Activated CD4-positive, alpha-beta T cell treated with anti-CD3 and anti-CD28 coated beads, Interleukin-2, amount 10 ng/mL, durations not matched to agents 24 days and 14 days (primary cell): ENCODE results near the gene GRIA4. TPM values are rescaled to one million over a fixed set of nuclear protein-coding genes. Genes with fewer than 3 reads are reported as not detected.

ENCODE experiments used
- DNase-seq: peaks from one replicate; pipeline ENCODE4 v3.0.0; 2022
- H3K27ac Mint-ChIP-seq: one replicate; pipeline ENCODE4 v1.8.0; 2022; ENCODE audit warnings: mild to moderate bottlenecking, mixed read lengths
- H3K27me3 Mint-ChIP-seq: one replicate; pipeline ENCODE4 v1.8.0; 2022; ENCODE audit warnings: mixed read lengths
- H3K36me3 Mint-ChIP-seq: one replicate; pipeline ENCODE4 v1.8.0; 2022; ENCODE audit warnings: low read depth, mild to moderate bottlenecking, mixed read lengths
- H3K4me1 Mint-ChIP-seq: one replicate; pipeline ENCODE4 v1.8.0; 2021; ENCODE audit warnings: mixed read lengths
- H3K4me3 Mint-ChIP-seq: one replicate; pipeline ENCODE4 v1.8.0; 2022; ENCODE audit warnings: mild to moderate bottlenecking, moderate library complexity, mixed read lengths
- H3K9me3 Mint-ChIP-seq: one replicate; pipeline ENCODE4 v1.8.0; 2021; ENCODE audit warnings: mixed read lengths
- intact Hi-C: fragments of 100-400 bp; cut with micrococcal nuclease; formaldehyde crosslinking; loops from one replicate; pipeline ENCODE4 v1.15.1; 2023
- total RNA-seq: library from RNA; stranded (reverse); gene quantifications from 2 replicates; pipeline ENCODE4 v1.2.3, GENCODE V29; 2022

Gene GRIA4
- total RNA-seq = not detected in 2 replicates

DNA sequence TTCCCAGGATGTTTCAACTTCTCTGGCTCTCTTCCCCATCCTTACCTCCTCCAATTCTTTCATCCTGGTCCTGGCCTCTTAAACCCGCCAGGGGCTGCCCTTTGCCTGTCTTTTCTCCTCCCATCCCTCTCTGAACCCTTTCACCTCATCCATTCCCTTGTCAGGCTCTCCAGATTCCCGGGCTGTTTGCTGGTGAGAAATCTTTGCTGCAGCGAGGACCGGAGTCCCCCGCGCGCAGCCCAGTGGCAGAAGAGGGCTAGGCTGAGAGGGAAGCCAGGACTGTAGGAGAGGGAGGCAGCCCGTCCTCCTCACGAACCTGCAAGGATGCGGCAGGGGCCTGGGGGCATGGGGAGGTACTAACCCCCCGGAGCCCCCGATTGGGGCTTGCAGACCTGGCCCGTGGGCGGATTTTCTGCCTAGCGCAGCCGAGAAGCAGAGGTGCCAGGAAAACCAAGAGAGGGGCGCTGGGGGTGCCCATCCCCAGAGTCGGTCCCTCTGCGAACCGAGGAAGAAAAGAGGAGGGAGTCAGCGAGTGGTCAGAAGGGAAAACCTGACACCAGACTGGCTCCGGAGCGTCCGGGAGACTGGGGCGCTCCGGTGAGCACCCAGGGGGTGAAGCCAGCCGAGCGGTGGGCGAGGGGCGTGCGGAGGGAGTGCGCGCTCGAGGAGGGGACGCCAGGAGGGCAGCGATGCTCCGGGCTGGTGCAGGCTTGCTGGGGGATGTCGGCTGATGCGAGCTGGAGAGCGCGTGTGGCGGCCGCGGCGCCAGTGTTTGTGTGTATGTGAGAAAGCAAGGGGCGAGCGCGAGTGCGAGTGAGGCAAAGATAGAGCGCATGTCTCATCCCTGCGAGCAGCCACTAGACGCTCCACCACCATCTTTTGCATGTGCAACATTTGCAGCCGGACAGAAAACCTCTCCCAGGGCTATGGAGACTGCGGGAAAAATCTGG lies at the start of gene GRIA4:
TSS of gene GRIA4 (plus strand) at position 242 of the 950 bp plus-strand sequence. CDS start 925 bp downstream, outside the sequence.
- peak; percentile 52 for DNase-seq
- peaks cover 41% of the 10 kb centered on the region for H3K27me3 Mint-ChIP-seq
- no peak within 1 kb of the TSS for H3K4me3 Mint-ChIP-seq
- H3K27ac Mint-ChIP-seq = no peak within 1 kb of the TSS
- H3K36me3 Mint-ChIP-seq = no peaks in the 10 kb centered on the region
- no peaks in the 10 kb centered on the region for H3K9me3 Mint-ChIP-seq
- intact Hi-C loops = no loop called here
- H3K4me1 Mint-ChIP-seq = peaks cover 2% of the 10 kb centered on the region

DNA sequence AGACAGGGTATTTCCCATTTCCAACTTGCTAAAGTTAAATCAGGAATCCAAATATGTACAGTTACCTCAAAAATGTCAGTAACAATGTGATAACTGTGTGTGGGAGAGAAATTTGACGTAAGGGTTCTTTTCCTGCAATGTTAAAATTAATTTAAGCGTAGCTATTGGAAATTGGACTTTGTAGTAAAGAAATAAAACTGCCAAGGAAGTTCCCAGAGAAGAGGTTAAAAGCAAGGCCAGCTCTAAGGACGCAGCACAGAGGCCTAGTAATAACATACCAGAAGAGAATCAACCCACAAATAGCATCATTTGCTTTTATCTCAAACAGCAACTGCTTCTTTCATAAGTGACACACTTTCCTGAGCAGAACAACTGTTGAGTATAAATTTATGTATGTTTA lies 36.8 kb upstream of the GRIA4 start:
- intact Hi-C loops = no loop called here
- H3K36me3 Mint-ChIP-seq = no peaks in the 10 kb centered on the region
- no peaks in the 10 kb centered on the region for H3K4me1 Mint-ChIP-seq
- H3K9me3 Mint-ChIP-seq = no peaks in the 10 kb centered on the region
- H3K4me3 Mint-ChIP-seq = no peak overlapping the region
- no peak overlapping the region for H3K27ac Mint-ChIP-seq
- H3K27me3 Mint-ChIP-seq = no peaks in the 10 kb centered on the region
- no peak for DNase-seq

GRCh38 chr11:105574974-105575373 lies 34.9 kb upstream of the GRIA4 start:
- no peaks in the 10 kb centered on the region for H3K27me3 Mint-ChIP-seq
- H3K36me3 Mint-ChIP-seq = no peaks in the 10 kb centered on the region
- intact Hi-C loops = no loop called here
- no peaks in the 10 kb centered on the region for H3K9me3 Mint-ChIP-seq
- H3K4me1 Mint-ChIP-seq = no peaks in the 10 kb centered on the region
- DNase-seq = no peak
- no peak overlapping the region for H3K27ac Mint-ChIP-seq
- H3K4me3 Mint-ChIP-seq = no peak overlapping the region

GRCh38 chr11:105577641-105578040 lies 32.2 kb upstream of the GRIA4 start:
- intact Hi-C loops = no loop called here
- Mint-ChIP-seq H3K27me3 (no peaks in the 10 kb centered on the region), H3K4me3 (no peak overlapping the region), H3K9me3 (no peaks in the 10 kb centered on the region), H3K36me3 (no peaks in the 10 kb centered on the region), H3K4me1 (no peaks in the 10 kb centered on the region), H3K27ac (no peak overlapping the region)
- DNase-seq = no peak

GRCh38 chr11:105579111-105579510 lies 30.8 kb upstream of the GRIA4 start:
- H3K4me1 Mint-ChIP-seq = no peaks in the 10 kb centered on the region
- no peak overlapping the region for H3K4me3 Mint-ChIP-seq
- DNase-seq = no peak
- no peaks in the 10 kb centered on the region for H3K36me3 Mint-ChIP-seq
- intact Hi-C loops = no loop called here
- no peak overlapping the region for H3K27ac Mint-ChIP-seq
- no peaks in the 10 kb centered on the region for H3K9me3 Mint-ChIP-seq
- no peaks in the 10 kb centered on the region for H3K27me3 Mint-ChIP-seq

DNA sequence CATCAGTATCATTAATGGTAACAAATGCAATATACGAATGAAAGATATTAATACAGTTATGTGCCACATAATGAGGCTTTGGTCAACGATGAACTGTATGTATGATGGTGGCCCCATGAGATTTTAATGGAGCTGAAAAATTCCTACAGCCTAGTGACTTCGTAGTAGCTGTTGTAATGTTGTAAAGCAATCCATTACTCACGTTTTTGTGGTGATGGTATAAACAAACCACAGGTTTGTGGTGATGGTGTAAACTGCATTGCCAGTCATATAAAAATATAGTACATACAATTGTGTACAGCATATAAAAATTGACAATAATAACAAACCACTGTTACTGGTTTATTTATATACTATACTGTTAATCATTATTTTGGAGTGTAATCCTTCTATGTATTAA lies 27.4 kb upstream of the GRIA4 start:
- Mint-ChIP-seq H3K4me1 (no peaks in the 10 kb centered on the region), H3K9me3 (no peaks in the 10 kb centered on the region)
- intact Hi-C loops = no loop called here

DNA sequence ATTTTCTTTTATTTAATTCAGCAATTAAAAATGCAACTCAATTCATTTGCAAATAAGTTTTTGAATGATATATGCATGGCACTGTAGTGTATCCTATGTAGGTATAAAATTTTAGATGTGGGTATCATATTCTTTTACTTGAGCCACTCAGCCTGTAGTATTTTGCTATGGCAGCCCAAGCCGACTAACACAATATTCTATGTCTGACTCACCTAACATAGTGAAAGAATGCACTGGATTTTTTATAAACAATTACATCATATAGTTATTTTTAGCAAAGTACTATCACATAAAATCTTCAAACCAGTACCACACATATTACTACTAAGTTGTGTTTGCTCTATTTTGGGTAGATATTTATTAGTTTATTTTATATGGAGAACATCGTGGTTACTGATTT lies 21.9 kb upstream of the GRIA4 start:
- H3K27ac Mint-ChIP-seq = no peak overlapping the region
- no peaks in the 10 kb centered on the region for H3K4me1 Mint-ChIP-seq
- no peak overlapping the region for H3K4me3 Mint-ChIP-seq
- no peak for DNase-seq
- intact Hi-C loops = no loop called here
- no peaks in the 10 kb centered on the region for H3K36me3 Mint-ChIP-seq
- no peaks in the 10 kb centered on the region for H3K27me3 Mint-ChIP-seq
- H3K9me3 Mint-ChIP-seq = no peaks in the 10 kb centered on the region

More for the DNA sequence above, 27.4 kb upstream of the GRIA4 start:
- Mint-ChIP-seq H3K27me3 (no peaks in the 10 kb centered on the region), H3K27ac (no peak overlapping the region), H3K36me3 (no peaks in the 10 kb centered on the region), H3K4me3 (no peak overlapping the region)
- DNase-seq = no peak

- no peak for DNase-seq
- Mint-ChIP-seq H3K9me3 (no peaks in the 10 kb centered on the region), H3K27ac (no peak overlapping the region), H3K4me1 (no peaks in the 10 kb centered on the region), H3K27me3 (no peaks in the 10 kb centered on the region), H3K36me3 (no peaks in the 10 kb centered on the region), H3K4me3 (no peak overlapping the region)
- intact Hi-C loops = no loop called here
Observed at GRCh38 chr11:105589346-105589745, 20.5 kb upstream of the GRIA4 start.

GRCh38 chr11:105592035-105592434 lies 17.8 kb upstream of the GRIA4 start:
- intact Hi-C loops = no loop called here
- no peaks in the 10 kb centered on the region for H3K36me3 Mint-ChIP-seq
- H3K4me3 Mint-ChIP-seq = no peak overlapping the region
- no peak overlapping the region for H3K27ac Mint-ChIP-seq
- DNase-seq = no peak
- H3K4me1 Mint-ChIP-seq = no peaks in the 10 kb centered on the region
- H3K27me3 Mint-ChIP-seq = no peaks in the 10 kb centered on the region
- H3K9me3 Mint-ChIP-seq = no peaks in the 10 kb centered on the region

GRCh38 chr11:105598371-105598770 lies 11.5 kb upstream of the GRIA4 start:
- no peaks in the 10 kb centered on the region for H3K36me3 Mint-ChIP-seq
- intact Hi-C loops = no loop called here
- H3K27me3 Mint-ChIP-seq = no peaks in the 10 kb centered on the region
- H3K9me3 Mint-ChIP-seq = no peaks in the 10 kb centered on the region
- no peaks in the 10 kb centered on the region for H3K4me1 Mint-ChIP-seq
- no peak overlapping the region for H3K27ac Mint-ChIP-seq
- no peak for DNase-seq
- no peak overlapping the region for H3K4me3 Mint-ChIP-seq

GRCh38 chr11:105603156-105603555 lies 6.7 kb upstream of the GRIA4 start:
- no peaks in the 10 kb centered on the region for H3K4me1 Mint-ChIP-seq
- H3K36me3 Mint-ChIP-seq = no peaks in the 10 kb centered on the region
- DNase-seq = no peak
- H3K4me3 Mint-ChIP-seq = no peak overlapping the region
- no peak overlapping the region for H3K27ac Mint-ChIP-seq
- no peaks in the 10 kb centered on the region for H3K27me3 Mint-ChIP-seq
- H3K9me3 Mint-ChIP-seq = no peaks in the 10 kb centered on the region
- intact Hi-C loops = no loop called here

DNA sequence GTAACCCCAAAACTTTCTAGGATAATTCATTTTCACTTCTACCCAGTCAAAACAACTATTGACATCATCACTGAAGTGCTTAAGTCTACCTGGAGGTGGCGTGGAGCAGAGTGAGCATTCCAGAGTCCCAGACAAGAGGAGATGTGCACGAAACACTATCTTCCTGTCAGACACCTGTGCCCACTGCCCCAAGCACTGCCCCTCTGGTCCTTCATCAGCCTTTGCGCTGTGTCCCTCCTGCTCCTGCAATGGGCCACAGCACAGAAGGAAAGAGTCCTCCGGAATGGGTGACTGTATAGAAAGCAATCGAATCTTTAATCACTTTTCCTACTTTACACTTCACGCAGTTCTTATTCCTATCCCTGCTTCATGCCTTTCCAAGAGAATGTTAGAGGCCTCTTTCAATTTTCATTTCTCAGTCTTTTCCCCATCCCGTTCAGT lies 512 bp upstream of the GRIA4 start:
- Mint-ChIP-seq H3K4me3 (no peak overlapping the region), H3K4me1 (peaks cover 2% of the 10 kb centered on the region), H3K36me3 (no peaks in the 10 kb centered on the region), H3K27me3 (peaks cover 41% of the 10 kb centered on the region), H3K9me3 (no peaks in the 10 kb centered on the region), H3K27ac (no peak overlapping the region)
- intact Hi-C loops = no loop called here
- DNase-seq = peak; percentile 60

DNA sequence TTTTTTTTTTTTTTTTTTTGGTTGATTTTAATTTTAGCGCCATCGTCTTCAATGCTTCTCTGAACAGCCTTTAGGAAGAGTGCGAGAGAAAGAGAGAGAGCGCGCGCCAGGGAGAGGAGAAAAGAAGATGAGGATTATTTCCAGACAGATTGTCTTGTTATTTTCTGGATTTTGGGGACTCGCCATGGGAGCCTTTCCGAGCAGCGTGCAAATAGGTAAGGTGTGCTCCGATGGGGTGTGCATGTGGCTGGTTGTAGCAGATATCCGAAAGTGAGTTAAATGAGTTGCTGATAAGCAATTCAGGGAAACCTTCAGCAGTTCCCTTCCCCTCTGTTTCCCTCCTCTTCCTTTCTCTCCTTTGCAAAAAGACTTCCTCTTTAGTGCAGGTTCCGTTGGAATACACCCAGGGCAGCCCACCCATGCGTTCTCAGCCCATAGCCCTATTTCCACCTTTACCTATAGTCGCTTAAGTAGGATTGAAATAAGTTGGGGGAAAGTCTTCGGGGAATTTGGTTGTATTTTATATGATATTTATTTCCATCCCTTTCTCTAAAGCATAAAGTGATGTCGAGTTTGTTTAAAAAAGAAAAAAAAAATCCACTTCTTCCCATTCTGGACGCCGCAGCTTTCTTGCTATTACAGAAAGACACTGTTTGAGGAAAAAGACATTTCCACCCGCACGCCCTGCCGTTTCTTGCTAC lies 1.1 kb downstream of the GRIA4 start:
- H3K27me3 Mint-ChIP-seq = peaks cover 41% of the 10 kb centered on the region
- H3K9me3 Mint-ChIP-seq = no peaks in the 10 kb centered on the region
- intact Hi-C loops = no loop called here
- DNase-seq = no peak
- H3K36me3 Mint-ChIP-seq = no peaks in the 10 kb centered on the region
- H3K27ac Mint-ChIP-seq = no peak overlapping the region
- no peak overlapping the region for H3K4me3 Mint-ChIP-seq
- peaks cover 2% of the 10 kb centered on the region for H3K4me1 Mint-ChIP-seq
